RWPE2 (cell line): ENCODE data around the gene MMP2.

Experiments
- ATAC-seq: fragments of 200-7000 bp; cut with Tn5 transposase; 3 replicates; pipeline ENCODE4 v1.9.1; 2021; ENCODE audit warnings: low read depth
- DNase-seq: peaks from one replicate; pipeline ENCODE4 v3.0.0-alpha.2; 2020; ENCODE audit warnings: low spot score
- H3K27ac ChIP-seq: fragments of 450-650 bp; 2 replicates; pipeline ENCODE4 v1.5.1; 2017; ENCODE audit warnings: mild to moderate bottlenecking; ENCODE audit not compliant: poor library complexity, severe bottlenecking
- H3K27me3 ChIP-seq: fragments of 250-450 bp; sonication (Bioruptor Pico); 2 replicates; pipeline ENCODE4 v1.5.1; 2021; ENCODE audit warnings: mild to moderate bottlenecking, moderate library complexity; ENCODE audit not compliant: insufficient read depth, poor library complexity, severe bottlenecking
- H3K36me3 ChIP-seq: fragments of 250-450 bp; sonication (Bioruptor Pico); 2 replicates; pipeline ENCODE4 v1.5.1; 2020; ENCODE audit warnings: low read depth, mild to moderate bottlenecking, moderate library complexity
- H3K4me1 ChIP-seq: fragments of 250-450 bp; sonication (Bioruptor Pico); 2 replicates; pipeline ENCODE4 v1.5.1; 2021; ENCODE audit warnings: mild to moderate bottlenecking, moderate library complexity; ENCODE audit not compliant: insufficient read depth, poor library complexity, severe bottlenecking
- H3K4me3 ChIP-seq: fragments of 250-450 bp; sonication (Bioruptor Pico); 2 replicates; pipeline ENCODE4 v1.5.1; 2021; ENCODE audit warnings: mild to moderate bottlenecking, moderate library complexity; ENCODE audit not compliant: severe bottlenecking
- H3K9me3 ChIP-seq: fragments of 250-450 bp; sonication (Bioruptor Pico); 2 replicates; pipeline ENCODE4 v1.5.1; 2021; ENCODE audit warnings: mild to moderate bottlenecking, moderate library complexity; ENCODE audit not compliant: severe bottlenecking
- TF ChIP-seq, protein P1 (sequence below): fragments of 450-650 bp; IDR thresholded peaks from one replicate; pipeline ENCODE4 v1.5.1; 2017; ENCODE audit warnings: mild to moderate bottlenecking, moderate library complexity; ENCODE audit not compliant: poor library complexity, severe bottlenecking

Gene MMP2

DNA sequence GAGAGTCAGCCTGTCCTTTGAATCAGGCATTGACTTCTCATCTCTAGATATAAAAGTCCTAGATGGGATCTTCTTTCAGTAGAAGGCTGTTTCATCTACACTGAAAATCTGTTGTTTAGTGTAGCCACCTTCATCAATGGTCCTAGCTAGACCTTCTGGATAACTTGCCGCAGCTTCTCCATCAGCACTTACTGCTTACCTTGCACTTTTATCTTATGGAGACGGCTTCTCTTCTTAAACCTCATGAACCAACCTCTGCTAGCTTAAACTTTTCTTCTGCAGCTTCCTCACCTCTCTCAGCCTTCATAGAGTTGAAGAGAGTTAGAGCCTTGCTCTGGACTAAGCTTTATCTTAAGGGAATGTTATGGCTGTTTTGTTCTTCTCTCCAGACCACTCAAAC is 5.4 kb upstream of the MMP2 start:
- TF ChIP-seq, protein P1, sequence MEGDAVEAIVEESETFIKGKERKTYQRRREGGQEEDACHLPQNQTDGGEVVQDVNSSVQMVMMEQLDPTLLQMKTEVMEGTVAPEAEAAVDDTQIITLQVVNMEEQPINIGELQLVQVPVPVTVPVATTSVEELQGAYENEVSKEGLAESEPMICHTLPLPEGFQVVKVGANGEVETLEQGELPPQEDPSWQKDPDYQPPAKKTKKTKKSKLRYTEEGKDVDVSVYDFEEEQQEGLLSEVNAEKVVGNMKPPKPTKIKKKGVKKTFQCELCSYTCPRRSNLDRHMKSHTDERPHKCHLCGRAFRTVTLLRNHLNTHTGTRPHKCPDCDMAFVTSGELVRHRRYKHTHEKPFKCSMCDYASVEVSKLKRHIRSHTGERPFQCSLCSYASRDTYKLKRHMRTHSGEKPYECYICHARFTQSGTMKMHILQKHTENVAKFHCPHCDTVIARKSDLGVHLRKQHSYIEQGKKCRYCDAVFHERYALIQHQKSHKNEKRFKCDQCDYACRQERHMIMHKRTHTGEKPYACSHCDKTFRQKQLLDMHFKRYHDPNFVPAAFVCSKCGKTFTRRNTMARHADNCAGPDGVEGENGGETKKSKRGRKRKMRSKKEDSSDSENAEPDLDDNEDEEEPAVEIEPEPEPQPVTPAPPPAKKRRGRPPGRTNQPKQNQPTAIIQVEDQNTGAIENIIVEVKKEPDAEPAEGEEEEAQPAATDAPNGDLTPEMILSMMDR = no peak
- Histone ChIP-seq H3K9me3 (no peaks in the 10 kb centered on the region), H3K4me1 (peaks cover 25% of the 10 kb centered on the region), H3K4me3 (no peak overlapping the region), H3K36me3 (no peaks in the 10 kb centered on the region), H3K27me3 (no peaks in the 10 kb centered on the region), H3K27ac (no peak overlapping the region)
- DNase-seq (no peak), ATAC-seq (no peak)

GRCh38 chr16:55474821-55475220 is 4.2 kb upstream of the MMP2 start:
- H3K36me3 ChIP-seq = no peaks in the 10 kb centered on the region
- DNase-seq (no peak), ATAC-seq (no peak)
- H3K4me3 ChIP-seq = no peak overlapping the region
- H3K27ac ChIP-seq = no peak overlapping the region
- TF ChIP-seq, protein P1 = no peak
- H3K9me3 ChIP-seq = no peaks in the 10 kb centered on the region
- H3K27me3 ChIP-seq = no peaks in the 10 kb centered on the region
- peaks cover 25% of the 10 kb centered on the region for H3K4me1 ChIP-seq

- no peak for ATAC-seq
- Histone ChIP-seq H3K4me3 (no peak overlapping the region), H3K27me3 (no peaks in the 10 kb centered on the region), H3K36me3 (no peaks in the 10 kb centered on the region), H3K27ac (no peak overlapping the region), H3K4me1 (peaks cover 21% of the 10 kb centered on the region), H3K9me3 (no peaks in the 10 kb centered on the region)
- TF ChIP-seq, protein P1 = no peak
- no peak for DNase-seq
These were observed 3.1 kb upstream of the MMP2 start for GRCh38 chr16:55475919-55476318.

GRCh38 chr16:55476625-55477533 is 2.1 kb upstream of the MMP2 start:
- no peak overlapping the region for H3K4me3 ChIP-seq
- no peak overlapping the region for H3K27ac ChIP-seq
- no peaks in the 10 kb centered on the region for H3K27me3 ChIP-seq
- H3K36me3 ChIP-seq = no peaks in the 10 kb centered on the region
- DNase-seq (no peak), ATAC-seq (no peak)
- TF ChIP-seq, protein P1 = no peak
- H3K4me1 ChIP-seq = peaks cover 11% of the 10 kb centered on the region
- no peaks in the 10 kb centered on the region for H3K9me3 ChIP-seq

DNA sequence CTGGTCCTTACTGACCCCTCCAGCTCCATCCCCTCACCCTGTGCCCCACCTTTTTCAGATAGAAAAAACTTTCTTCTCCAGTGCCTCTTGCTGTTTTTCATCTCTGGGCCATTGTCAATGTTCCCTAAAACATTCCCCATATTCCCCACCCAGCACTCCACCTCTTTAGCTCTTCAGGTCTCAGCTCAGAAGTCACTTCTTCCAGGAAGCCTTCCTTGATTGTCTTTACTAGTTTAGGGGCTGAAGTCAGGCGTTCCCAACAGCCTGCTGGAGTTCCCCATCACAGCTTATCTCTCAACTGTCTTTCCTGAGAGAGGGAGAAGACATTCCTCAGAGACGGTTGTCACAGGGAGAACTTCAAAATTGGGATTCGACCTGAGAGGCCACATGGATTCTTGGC is 1.3 kb upstream of the MMP2 start:
- DNase-seq (no peak), ATAC-seq (no peak)
- Histone ChIP-seq H3K27ac (no peak overlapping the region), H3K4me3 (no peak overlapping the region), H3K4me1 (peaks cover 4% of the 10 kb centered on the region), H3K36me3 (no peaks in the 10 kb centered on the region), H3K27me3 (no peaks in the 10 kb centered on the region), H3K9me3 (no peaks in the 10 kb centered on the region)
- TF ChIP-seq, protein P1 = no peak
